GM06990 (cell line): ENCODE results near the gene HDHD3.

ENCODE experiments used
- DNase-seq: peaks from one replicate; pipeline ENCODE4 v3.0.0-alpha.2; 2011; ENCODE audit not compliant: insufficient read length; ENCODE audit errors: extremely low read depth
- H3K27me3 ChIP-seq: replicated peaks from 2 replicates; pipeline ENCODE4 v1.6.0; 2011; ENCODE audit warnings: low read length; ENCODE audit not compliant: control insufficient read depth, insufficient read depth
- H3K36me3 ChIP-seq: 2 replicates; pipeline ENCODE4 v1.5.1; 2011; ENCODE audit warnings: low read length; ENCODE audit not compliant: control insufficient read depth, insufficient read depth
- H3K4me3 ChIP-seq: replicated peaks from 2 replicates; pipeline ENCODE4 v1.5.1; 2011; ENCODE audit warnings: low read depth, mild to moderate bottlenecking, control low read depth, low read length
- TF ChIP-seq, protein P1 (sequence below): IDR thresholded peaks from 2 replicates; pipeline ENCODE4 v1.5.1; 2011; ENCODE audit warnings: low read length, control low read depth, mild to moderate bottlenecking, inconsistent platforms; ENCODE audit not compliant: insufficient read depth, poor library complexity, severe bottlenecking

Gene HDHD3

DNA sequence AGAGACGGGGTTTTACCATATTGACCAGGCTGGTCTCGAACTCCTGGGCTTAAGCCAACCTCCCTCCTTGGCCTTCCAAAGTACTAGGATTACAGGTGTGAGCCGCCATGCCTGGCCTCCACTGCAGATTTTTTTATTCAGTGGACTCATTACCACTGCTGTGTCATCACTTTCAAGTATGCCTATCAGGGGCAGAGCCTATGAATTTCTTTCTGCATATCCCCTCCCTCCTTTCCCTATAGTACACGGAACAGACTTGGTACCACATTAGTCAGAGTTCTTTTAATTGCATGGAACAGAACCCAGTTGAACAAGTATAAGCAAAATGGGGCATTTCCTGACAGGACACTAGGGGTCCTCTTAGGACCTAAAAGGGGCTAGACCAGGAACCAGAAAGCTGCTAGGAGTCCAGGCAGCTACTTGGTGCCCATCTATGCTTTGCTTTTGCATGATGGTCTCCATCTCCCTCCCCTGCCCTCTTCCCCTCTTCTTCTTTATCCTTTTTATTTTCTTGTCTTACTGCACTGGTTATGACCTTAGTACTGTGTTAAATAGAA, 21.7 kb downstream of the HDHD3 start:
- no peak overlapping the region for H3K4me3 ChIP-seq
- TF ChIP-seq, protein P1, sequence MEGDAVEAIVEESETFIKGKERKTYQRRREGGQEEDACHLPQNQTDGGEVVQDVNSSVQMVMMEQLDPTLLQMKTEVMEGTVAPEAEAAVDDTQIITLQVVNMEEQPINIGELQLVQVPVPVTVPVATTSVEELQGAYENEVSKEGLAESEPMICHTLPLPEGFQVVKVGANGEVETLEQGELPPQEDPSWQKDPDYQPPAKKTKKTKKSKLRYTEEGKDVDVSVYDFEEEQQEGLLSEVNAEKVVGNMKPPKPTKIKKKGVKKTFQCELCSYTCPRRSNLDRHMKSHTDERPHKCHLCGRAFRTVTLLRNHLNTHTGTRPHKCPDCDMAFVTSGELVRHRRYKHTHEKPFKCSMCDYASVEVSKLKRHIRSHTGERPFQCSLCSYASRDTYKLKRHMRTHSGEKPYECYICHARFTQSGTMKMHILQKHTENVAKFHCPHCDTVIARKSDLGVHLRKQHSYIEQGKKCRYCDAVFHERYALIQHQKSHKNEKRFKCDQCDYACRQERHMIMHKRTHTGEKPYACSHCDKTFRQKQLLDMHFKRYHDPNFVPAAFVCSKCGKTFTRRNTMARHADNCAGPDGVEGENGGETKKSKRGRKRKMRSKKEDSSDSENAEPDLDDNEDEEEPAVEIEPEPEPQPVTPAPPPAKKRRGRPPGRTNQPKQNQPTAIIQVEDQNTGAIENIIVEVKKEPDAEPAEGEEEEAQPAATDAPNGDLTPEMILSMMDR: peak; percentile 39
- no peak for DNase-seq
- H3K36me3 ChIP-seq: no peaks in the 10 kb centered on the region
- H3K27me3 ChIP-seq: no peaks in the 10 kb centered on the region

DNA sequence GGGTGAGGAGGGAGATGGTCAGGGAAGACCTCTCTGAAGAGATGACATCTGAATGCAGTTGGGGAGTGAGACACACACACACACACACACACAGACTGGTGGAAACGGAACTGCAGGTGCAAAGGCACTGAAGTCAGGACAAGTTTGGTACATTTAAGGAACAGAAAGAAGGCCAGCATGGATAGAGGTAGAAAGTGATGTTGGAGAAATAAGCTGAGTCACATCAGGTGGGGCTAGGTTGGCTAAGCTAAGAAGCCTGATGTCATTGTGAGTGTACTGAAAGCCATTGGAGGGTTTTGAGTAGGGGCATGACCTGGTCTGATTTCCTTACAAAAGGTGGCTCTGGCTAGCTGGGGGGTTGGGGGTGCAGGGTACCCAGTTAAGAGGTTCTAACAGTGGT, 24.4 kb downstream of the HDHD3 start:
- H3K27me3 ChIP-seq: no peaks in the 10 kb centered on the region; the same call in 1 of the 2 replicates
- H3K36me3 ChIP-seq: no peaks in the 10 kb centered on the region
- H3K4me3 ChIP-seq: no peak overlapping the region
- DNase-seq: no peak
- TF ChIP-seq, protein P1: no peak

DNA sequence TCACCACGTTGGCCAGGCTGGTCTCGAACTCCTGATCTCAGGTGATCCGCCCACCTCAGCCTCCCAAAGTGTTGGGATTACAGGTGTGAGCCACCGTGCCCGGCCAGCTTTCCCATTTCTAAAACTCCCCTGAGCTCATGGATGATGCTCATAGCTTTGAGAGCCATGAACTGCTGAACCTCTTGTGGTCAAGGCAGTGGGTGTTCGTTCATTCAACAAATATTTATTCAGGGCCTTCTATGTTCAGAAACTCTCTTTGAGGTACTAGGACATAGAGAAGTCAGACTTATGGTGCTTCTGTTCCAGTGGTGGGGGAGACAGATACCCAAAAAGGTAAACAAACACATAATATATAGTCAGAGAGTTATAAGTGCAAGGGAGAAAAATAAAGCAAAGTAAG, 24.8 kb downstream of the HDHD3 start:
- no peaks in the 10 kb centered on the region; the same call in 1 of the 2 replicates for H3K27me3 ChIP-seq
- no peak for DNase-seq
- H3K4me3 ChIP-seq: no peak overlapping the region
- no peaks in the 10 kb centered on the region for H3K36me3 ChIP-seq
- TF ChIP-seq, protein P1: no peak

DNA sequence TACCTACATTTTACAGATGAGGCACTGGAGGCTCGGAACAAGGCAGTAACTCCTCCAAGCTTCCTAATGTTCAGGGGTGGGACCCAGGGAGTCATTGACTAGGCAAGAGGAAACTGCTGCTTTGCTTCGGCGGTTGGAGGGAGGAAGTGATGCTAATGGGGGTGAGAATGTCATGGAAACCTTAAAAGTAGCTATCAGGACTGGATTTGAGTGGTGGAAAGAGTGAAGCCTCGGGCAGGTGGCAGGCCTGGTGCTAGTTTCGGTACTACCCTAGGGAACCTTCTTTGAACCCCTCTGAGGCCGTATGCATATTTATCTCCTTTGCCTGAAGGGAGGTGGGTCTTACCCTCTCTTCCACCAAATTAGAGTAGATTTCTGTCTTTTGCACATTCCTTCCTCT, 25.8 kb downstream of the HDHD3 start:
- no peak overlapping the region for H3K4me3 ChIP-seq

DNA sequence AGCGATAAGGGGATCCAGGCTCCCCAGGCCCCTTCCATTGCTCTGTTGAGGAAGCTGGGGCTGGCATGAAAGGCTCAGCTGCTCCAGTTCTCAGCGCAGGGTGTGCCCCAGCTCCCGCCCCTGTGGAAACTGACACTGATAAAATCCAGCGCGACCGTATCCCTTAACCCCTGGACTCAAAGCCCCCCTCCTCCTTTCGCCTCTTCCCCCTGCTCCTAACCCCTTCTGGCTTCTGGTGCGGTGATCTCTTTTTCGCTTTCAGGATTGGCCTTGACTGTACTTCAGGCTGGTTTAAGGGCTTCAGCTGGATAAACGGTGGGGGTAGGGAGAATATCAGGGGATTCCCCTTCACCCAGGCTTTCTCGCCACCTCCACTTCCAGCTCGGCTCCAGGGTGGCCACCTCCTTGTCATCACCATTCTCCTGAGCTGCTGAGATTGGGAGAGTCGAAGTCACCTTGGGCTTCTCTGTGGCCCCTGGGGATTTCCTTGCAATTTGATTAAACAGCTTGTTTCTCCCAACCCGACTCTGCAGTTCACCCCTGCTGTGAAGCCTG, 26.6 kb downstream of the HDHD3 start:
- TF ChIP-seq, protein P1: no peak
- peak overlapping the region; percentile 47 for H3K4me3 ChIP-seq
- DNase-seq: no peak
- H3K36me3 ChIP-seq: no peaks in the 10 kb centered on the region
- no peaks in the 10 kb centered on the region; the same call in 1 of the 2 replicates for H3K27me3 ChIP-seq

More for the DNA sequence above, 25.8 kb downstream of the HDHD3 start:
- TF ChIP-seq, protein P1: no peak
- Histone ChIP-seq H3K36me3 (no peaks in the 10 kb centered on the region), H3K27me3 (no peaks in the 10 kb centered on the region; the same call in 1 of the 2 replicates)
- DNase-seq: no peak
